Endodermal cell (in vitro differentiated cells): ENCODE results near the gene CCL26. TPM values are rescaled to one million over a fixed set of nuclear protein-coding genes. Genes with fewer than 3 reads are reported as not detected.

Experiments
- DNase-seq: peaks from one replicate; pipeline ENCODE4 v3.0.0-alpha.2; 2017
- H3K27ac ChIP-seq: 2 replicates; pipeline ENCODE4 v1.5.1; 2013; ENCODE audit warnings: mild to moderate bottlenecking, low read depth, low read length, moderate library complexity
- H3K27me3 ChIP-seq: 2 replicates; pipeline ENCODE4 v1.6.1; 2013; ENCODE audit warnings: mild to moderate bottlenecking, low read length, moderate library complexity; ENCODE audit not compliant: insufficient read depth, control insufficient read depth, poor library complexity, severe bottlenecking
- H3K36me3 ChIP-seq: 2 replicates; pipeline ENCODE4 v1.7.0; 2013; ENCODE audit warnings: mild to moderate bottlenecking, low read length, moderate library complexity; ENCODE audit not compliant: control insufficient read depth, insufficient read depth
- H3K4me1 ChIP-seq: one replicate; pipeline ENCODE4 v1.7.0; 2013; ENCODE audit warnings: low read length; ENCODE audit not compliant: control insufficient read depth, insufficient read depth
- H3K4me3 ChIP-seq: 2 replicates; pipeline ENCODE4 v1.5.1; 2013; ENCODE audit warnings: mild to moderate bottlenecking, low read length, moderate library complexity
- H3K9ac ChIP-seq: 2 replicates; pipeline ENCODE4 v1.6.1; 2013; ENCODE audit warnings: mild to moderate bottlenecking, low read length, moderate library complexity; ENCODE audit not compliant: poor library complexity, severe bottlenecking; ENCODE audit errors: extremely low read depth
- H3K9me3 ChIP-seq: 2 replicates; pipeline ENCODE4 v1.6.1; 2013; ENCODE audit warnings: mild to moderate bottlenecking, low read length, moderate library complexity; ENCODE audit not compliant: control insufficient read depth
- H3K27ac Mint-ChIP-seq: 2 replicates; pipeline ENCODE4 v1.8.0; 2020; ENCODE audit warnings: mixed read lengths
- H3K27me3 Mint-ChIP-seq: 2 replicates; pipeline ENCODE4 v1.8.0; 2021; ENCODE audit warnings: mild to moderate bottlenecking, mixed read lengths; ENCODE audit not compliant: insufficient read depth
- H3K36me3 Mint-ChIP-seq: 2 replicates; pipeline ENCODE4 v1.8.0; 2020; ENCODE audit warnings: low read depth, mixed read lengths
- H3K4me1 Mint-ChIP-seq: 2 replicates; pipeline ENCODE4 v1.8.0; 2020; ENCODE audit warnings: mixed read lengths
- H3K4me3 Mint-ChIP-seq: 2 replicates; pipeline ENCODE4 v1.8.0; 2020; ENCODE audit warnings: mild to moderate bottlenecking, moderate library complexity, mixed read lengths
- H3K9me3 Mint-ChIP-seq: 2 replicates; pipeline ENCODE4 v1.8.0; 2020; ENCODE audit warnings: mild to moderate bottlenecking, mixed read lengths
- CTCF ChIP-seq: fragments of 200-600 bp; sonication (generic); conservative IDR thresholded peaks from 2 replicates; pipeline ENCODE4 v1.5.0; 2021; ENCODE audit warnings: antibody characterized with exemption, mild to moderate bottlenecking
- WGBS, 2 experiments: methylation state at CpG; one replicate each; pipeline versions ENCODE4 v1.1.5 to v1.1.7; 2013; ENCODE audit warnings: missing lambda C conversion rate in 2 of 2, mixed read lengths in 1 of 2; ENCODE audit not compliant: insufficient coverage in 1 of 2, insufficient read length in 1 of 2; 5-methylcytosine and 5-hydroxymethylcytosine counted together
- total RNA-seq, 2 donors: library from RNA; stranded (reverse); fragmentation: NEBNext Ultra II Directional in 1 of 2; extraction: Animal tissue kit (Norgen Biotek cat#: 25700) in 1 of 2; gene quantifications; 2 replicates in 1 of 2; 3 replicates in 1 of 2; pipeline ENCODE4 v1.2.1, GENCODE V29; 2021

Gene CCL26
- total RNA-seq, 2 donors from 2014 or later, result 1.2 to 2.9 TPM

- Histone ChIP-seq H3K4me1 (no peaks in the 10 kb centered on the region), H3K36me3 (no peaks in the 10 kb centered on the region), H3K27me3 (no peaks in the 10 kb centered on the region), H3K4me3 (no peak overlapping the region), H3K9ac (no peak overlapping the region), H3K9me3 (no peaks in the 10 kb centered on the region), H3K27ac (no peak overlapping the region)
- DNase-seq, result peak; percentile 76
- Mint-ChIP-seq H3K36me3 (no peaks in the 10 kb centered on the region), H3K4me3 (no peak overlapping the region), H3K9me3 (peaks cover 3% of the 10 kb centered on the region), H3K27ac (no peak overlapping the region), H3K4me1 (peaks cover 6% of the 10 kb centered on the region), H3K27me3 (peaks cover 1% of the 10 kb centered on the region)
- peak; percentile 75 for TF ChIP-seq CTCF
- 83 to 89% methylated on average over 1 to 6 of the region's 6 CpGs for WGBS, 2 experiments
Measured at GRCh38 chr7:75756991-75757676, 14.9 kb downstream of the CCL26 start.

DNA sequence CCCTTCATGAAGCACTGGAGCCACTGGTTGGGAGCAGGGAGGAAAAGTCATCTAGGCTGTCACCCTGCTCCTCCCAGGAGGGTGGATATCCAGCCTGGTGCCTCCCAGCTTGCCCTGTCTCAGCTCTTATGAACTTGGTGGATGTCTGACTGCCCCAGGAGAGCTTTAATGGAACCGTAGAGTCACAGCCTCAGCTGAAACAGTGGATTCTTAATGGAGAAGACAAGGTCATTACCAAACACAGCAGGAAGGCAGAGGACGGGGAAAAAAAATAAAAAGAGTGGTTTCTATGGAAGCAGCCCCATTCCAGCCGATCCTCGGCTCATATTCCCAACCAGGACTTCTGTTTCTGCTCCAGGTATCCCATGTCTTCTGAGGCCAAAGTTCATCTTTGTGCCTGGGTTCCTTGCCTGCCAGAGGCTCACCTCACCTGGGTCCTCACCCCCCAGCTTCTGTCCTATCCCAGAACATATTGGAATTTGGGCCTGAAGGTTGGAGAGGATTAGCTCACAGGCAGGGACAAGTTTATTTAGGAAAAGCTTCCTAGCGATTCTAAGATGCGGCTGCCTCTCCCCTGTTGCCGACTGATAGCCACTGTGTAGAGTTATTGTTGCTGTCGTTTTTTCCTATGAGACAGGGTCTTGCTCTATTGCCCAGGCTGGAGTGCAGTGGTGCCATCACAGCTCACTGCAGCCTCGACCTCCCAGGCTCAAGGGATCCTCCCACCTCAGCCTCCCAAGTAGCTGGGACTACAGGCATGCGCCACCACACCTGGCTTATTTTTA is 15.6 kb downstream of the CCL26 start:
- no peak overlapping the region for H3K4me3 ChIP-seq
- TF ChIP-seq CTCF, result no peak
- H3K27me3 Mint-ChIP-seq, result peaks cover 1% of the 10 kb centered on the region
- H3K27ac ChIP-seq, result no peak overlapping the region
- 77 to 78% methylated on average over 5 to 10 of the region's 10 CpGs for WGBS, 2 experiments
- H3K36me3 ChIP-seq, result no peaks in the 10 kb centered on the region
- no peaks in the 10 kb centered on the region for H3K27me3 ChIP-seq
- H3K9me3 Mint-ChIP-seq, result peaks cover 3% of the 10 kb centered on the region
- no peaks in the 10 kb centered on the region for H3K4me1 ChIP-seq
- H3K4me1 Mint-ChIP-seq, result peaks cover 6% of the 10 kb centered on the region
- no peak overlapping the region for H3K4me3 Mint-ChIP-seq
- H3K9ac ChIP-seq, result no peak overlapping the region
- H3K27ac Mint-ChIP-seq, result no peak overlapping the region
- no peaks in the 10 kb centered on the region for H3K9me3 ChIP-seq
- no peak for DNase-seq
- H3K36me3 Mint-ChIP-seq, result no peaks in the 10 kb centered on the region

GRCh38 chr7:75743455-75743859 is 28.6 kb downstream of the CCL26 start:
- Histone ChIP-seq H3K27ac (no peak overlapping the region), H3K9ac (no peak overlapping the region), H3K36me3 (no peaks in the 10 kb centered on the region), H3K27me3 (peaks cover 4% of the 10 kb centered on the region), H3K4me3 (no peak overlapping the region), H3K4me1 (no peaks in the 10 kb centered on the region), H3K9me3 (no peaks in the 10 kb centered on the region)
- Mint-ChIP-seq H3K4me3 (no peak overlapping the region), H3K27me3 (peaks cover 10% of the 10 kb centered on the region), H3K4me1 (peaks cover 8% of the 10 kb centered on the region), H3K27ac (no peak overlapping the region), H3K9me3 (no peaks in the 10 kb centered on the region), H3K36me3 (no peaks in the 10 kb centered on the region)
- no peak for TF ChIP-seq CTCF
- DNase-seq, result no peak
- WGBS, 2 experiments, result 80 to 82% methylated on average over 4 of the region's 4 CpGs
